ENCODE measurements around the gene RIIAD1. TPM values are rescaled to one million over a fixed set of nuclear protein-coding genes. Genes with fewer than 3 reads are reported as not detected.

The RIIAD1 gene, protein sequence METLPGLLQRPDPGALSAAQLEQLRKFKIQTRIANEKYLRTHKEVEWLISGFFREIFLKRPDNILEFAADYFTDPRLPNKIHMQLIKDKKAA
- total RNA-seq (ENCODE audit: low replicate concordance), result not detected in 2 replicates

GRCh38 chr1:151720974-151721787, at the start of gene RIIAD1:
Gene RIIAD1, plus strand, starts transcription at chr1:151721522. Its CDS starts 15 bp downstream, at chr1:151721537.

DNA sequence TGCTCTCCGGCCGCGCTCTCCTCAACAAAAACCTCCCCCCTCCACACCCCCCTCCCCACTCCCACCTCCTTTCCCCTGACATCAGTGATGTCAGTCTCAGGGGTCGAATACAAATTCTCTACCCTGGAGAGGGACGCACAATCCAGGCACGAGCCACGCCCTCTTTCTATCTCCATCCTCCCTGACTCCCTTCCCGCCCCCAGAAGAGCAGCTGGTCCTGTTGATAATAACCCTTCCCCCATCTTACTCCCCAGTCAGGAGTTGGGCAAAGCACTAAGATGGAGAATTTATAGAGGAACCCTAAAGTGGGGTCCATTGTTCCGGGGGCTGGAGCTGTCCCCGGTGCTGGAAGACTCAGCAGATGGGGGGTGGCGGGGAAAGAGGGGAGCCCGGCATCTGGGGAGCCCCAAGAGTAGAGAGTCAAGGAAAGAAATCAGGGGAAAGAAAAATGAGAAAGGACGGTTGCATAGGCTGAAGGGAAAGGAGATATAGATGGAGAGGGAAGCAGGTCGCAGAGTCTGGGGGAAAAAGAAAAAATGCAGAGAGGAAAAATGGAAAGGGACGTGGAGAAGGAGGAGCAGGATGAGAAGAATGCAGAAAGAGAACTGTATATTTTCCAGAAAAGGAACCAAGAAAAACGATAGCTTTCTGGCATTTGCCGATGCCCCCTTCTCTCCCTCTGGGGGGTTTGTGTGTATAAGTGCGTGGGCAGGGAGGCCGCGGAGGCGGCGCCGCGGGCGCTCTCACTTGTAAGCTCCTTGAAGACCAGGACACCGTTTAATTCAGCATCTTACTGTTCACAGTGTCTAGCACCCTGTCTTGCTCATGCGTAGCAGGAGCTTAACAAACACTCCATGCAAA, 4.3 kb upstream of the RIIAD1 start, which contains the start of gene CELF3:
CELF3 (minus strand) TSS at position 33 of the 861 bp plus-strand sequence. CDS start 783 bp downstream, outside the sequence.

DNA sequence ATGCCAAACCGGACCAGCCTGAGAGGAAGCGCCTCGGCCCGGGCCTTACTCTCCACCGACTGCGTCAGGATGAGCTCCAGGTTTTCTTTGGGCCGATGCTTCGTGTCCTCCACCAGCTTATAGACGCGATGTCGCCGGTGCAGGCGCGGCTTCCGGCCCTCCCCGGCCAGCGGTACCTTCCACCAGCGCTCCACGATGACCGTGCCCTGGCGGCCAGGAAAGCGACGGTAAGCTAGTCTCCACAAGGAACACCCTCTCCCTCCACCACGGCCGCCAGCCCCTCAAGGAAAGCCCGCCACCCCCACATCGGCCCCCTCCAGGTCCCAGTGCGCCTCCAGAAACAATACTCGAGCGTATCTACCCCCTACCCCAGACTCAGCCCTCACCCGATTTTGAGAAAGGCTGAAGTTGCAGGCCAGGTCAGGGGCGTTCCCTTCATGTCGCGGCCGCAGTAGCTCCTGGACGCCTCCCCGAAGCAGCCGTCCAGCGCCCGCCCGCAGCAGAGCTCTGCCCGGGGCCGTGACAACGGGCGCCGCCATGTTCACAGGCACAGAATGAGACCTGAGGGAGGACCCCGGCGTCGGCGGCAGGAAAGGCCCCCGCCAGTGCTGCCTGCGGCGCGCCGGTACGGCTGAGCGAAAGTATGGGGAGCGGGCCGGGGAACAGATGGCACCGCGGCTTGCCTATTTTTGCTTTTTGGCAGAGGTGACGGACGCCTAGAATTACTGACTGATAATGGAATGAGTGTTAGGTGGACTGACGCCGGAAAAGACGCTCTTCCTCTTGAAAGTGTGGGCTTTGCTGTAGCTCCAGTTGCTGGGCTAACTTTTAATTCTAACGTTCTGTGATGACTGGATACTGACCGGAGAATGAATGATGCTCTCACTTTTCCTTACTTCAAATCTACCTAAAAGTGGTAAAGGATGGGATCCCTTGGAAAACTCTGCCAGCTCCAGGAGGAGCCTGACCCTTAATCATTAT, 41.9 kb downstream of the RIIAD1 start, which contains the start of gene MRPL9:
MRPL9 (minus strand) TSS at position 556 of the 981 bp plus-strand sequence; CDS start at position 539, 17 bp downstream.

Other genes with a start within 250 kb of the RIIAD1 start
- gene CGN, start 210.1 kb upstream of the RIIAD1 start, total RNA-seq (ENCODE audit: low replicate concordance), result 0.30 and 0.35 TPM in 2 replicates
- gene TUFT1, start 181.2 kb upstream of the RIIAD1 start, total RNA-seq (ENCODE audit: low replicate concordance), result 8.5 and 18.1 TPM in 2 replicates
- gene SNX27, start 109.5 kb upstream of the RIIAD1 start, total RNA-seq (ENCODE audit: low replicate concordance), result 16.2 and 58.9 TPM in 2 replicates
- not detected in 2 replicates for gene CELF3, start 4.7 kb upstream of the RIIAD1 start, total RNA-seq (ENCODE audit: low replicate concordance)
- 70.6 and 74.6 TPM in 2 replicates for gene MRPL9, start 42.0 kb downstream of the RIIAD1 start, total RNA-seq (ENCODE audit: low replicate concordance)
- 0.47 and 2.0 TPM in 2 replicates for gene TDRKH, start 69.0 kb downstream of the RIIAD1 start, total RNA-seq (ENCODE audit: low replicate concordance)
- not detected in 2 replicates for gene LINGO4, start 83.9 kb downstream of the RIIAD1 start, total RNA-seq (ENCODE audit: low replicate concordance)
- gene RORC, start 110.3 kb downstream of the RIIAD1 start, total RNA-seq (ENCODE audit: low replicate concordance), result not detected in 2 replicates
- gene C2CD4D, start 118.3 kb downstream of the RIIAD1 start, total RNA-seq (ENCODE audit: low replicate concordance), result 0.12 TPM in 1 of 2 replicates, not detected in the other
- not detected in 2 replicates for gene THEM5, start 132.2 kb downstream of the RIIAD1 start, total RNA-seq (ENCODE audit: low replicate concordance)
- gene THEM4, start 188.0 kb downstream of the RIIAD1 start, total RNA-seq (ENCODE audit: low replicate concordance), result 4.0 and 9.1 TPM in 2 replicates